ENCODE data around the gene PRRT1. TPM values are rescaled to one million over a fixed set of nuclear protein-coding genes. Genes with fewer than 3 reads are reported as not detected.

The PRRT1 gene
- total RNA-seq, 4 donors from 2014 or later, result 1.2 to 4.8 (median 3.1) TPM

DNA sequence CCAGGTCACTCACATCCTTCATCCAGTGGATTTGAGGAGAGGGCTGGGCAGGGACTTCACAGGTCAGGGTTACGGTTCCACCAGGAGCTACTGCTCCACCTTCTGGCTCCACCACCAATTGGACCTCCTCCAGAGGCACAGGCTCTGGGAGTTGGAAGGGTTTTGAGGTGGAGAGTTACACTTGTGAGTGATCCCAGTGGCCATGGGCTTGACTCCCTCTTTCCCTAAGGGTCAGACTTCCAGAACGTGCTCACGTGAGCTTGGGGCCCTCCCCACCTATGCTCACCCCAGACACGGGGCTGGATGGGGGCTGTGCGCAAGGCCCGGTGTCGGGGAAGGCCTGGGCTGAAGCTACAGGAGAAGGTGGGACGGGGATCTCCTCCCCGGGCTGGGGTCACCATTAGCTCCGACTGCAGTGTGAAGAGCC is 30.8 kb upstream of the PRRT1 start:
- 69% methylated on average over 3 of the region's 10 CpGs; no CpG with 5 or more reads in 1 of the 2 donors for WGBS, 2 donors (ENCODE audit: low coverage in 1 of 2)
- ATAC-seq, result no peak
- Histone ChIP-seq H3K4me1 (peaks cover 0 to 80% (median 43%) of the 10 kb centered on the region in 3 donors), H3K9me3 (no peaks in the 10 kb centered on the region), H3K27ac (peak overlapping the region in 3 of 4 donors; percentile 64 to 99 (median 97)), H3K27me3 (no peaks in the 10 kb centered on the region), H3K4me3 (no peak overlapping the region), H3K36me3 (peaks cover 0 to 64% of the 10 kb centered on the region in 2 donors)
- TF ChIP-seq POLR2AphosphoS5 (IDR thresholded peaks at IDR 0.05) (no peak), POLR2A (IDR thresholded peaks at IDR 0.05) (no peak), EP300 (IDR thresholded peaks at IDR 0.05) (no peak)
- TF ChIP-seq, protein P1, sequence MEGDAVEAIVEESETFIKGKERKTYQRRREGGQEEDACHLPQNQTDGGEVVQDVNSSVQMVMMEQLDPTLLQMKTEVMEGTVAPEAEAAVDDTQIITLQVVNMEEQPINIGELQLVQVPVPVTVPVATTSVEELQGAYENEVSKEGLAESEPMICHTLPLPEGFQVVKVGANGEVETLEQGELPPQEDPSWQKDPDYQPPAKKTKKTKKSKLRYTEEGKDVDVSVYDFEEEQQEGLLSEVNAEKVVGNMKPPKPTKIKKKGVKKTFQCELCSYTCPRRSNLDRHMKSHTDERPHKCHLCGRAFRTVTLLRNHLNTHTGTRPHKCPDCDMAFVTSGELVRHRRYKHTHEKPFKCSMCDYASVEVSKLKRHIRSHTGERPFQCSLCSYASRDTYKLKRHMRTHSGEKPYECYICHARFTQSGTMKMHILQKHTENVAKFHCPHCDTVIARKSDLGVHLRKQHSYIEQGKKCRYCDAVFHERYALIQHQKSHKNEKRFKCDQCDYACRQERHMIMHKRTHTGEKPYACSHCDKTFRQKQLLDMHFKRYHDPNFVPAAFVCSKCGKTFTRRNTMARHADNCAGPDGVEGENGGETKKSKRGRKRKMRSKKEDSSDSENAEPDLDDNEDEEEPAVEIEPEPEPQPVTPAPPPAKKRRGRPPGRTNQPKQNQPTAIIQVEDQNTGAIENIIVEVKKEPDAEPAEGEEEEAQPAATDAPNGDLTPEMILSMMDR (IDR thresholded peaks at IDR 0.05), result no peak

- Histone ChIP-seq H3K27ac (peak overlapping the region in 3 of 4 donors; percentile 64 to 99 (median 97)), H3K36me3 (peaks cover 0 to 58% of the 10 kb centered on the region in 2 donors), H3K9me3 (no peaks in the 10 kb centered on the region), H3K4me1 (peaks cover 0 to 78% (median 37%) of the 10 kb centered on the region in 3 donors), H3K4me3 (no peak overlapping the region), H3K27me3 (no peaks in the 10 kb centered on the region)
- no peak for ATAC-seq
- TF ChIP-seq POLR2A (IDR thresholded peaks at IDR 0.05), result no peak
- TF ChIP-seq POLR2AphosphoS5 (IDR thresholded peaks at IDR 0.05), result no peak
- TF ChIP-seq, protein P1 (IDR thresholded peaks at IDR 0.05), result no peak
- no peak for TF ChIP-seq EP300 (IDR thresholded peaks at IDR 0.05)
- WGBS, 2 donors (ENCODE audit: low coverage in 1 of 2), result 79% methylated on average over 7 of the region's 10 CpGs; no CpG with 5 or more reads in 1 of the 2 donors
Observed at GRCh38 chr6:32181915-32182529, 30.3 kb upstream of the PRRT1 start.

DNA sequence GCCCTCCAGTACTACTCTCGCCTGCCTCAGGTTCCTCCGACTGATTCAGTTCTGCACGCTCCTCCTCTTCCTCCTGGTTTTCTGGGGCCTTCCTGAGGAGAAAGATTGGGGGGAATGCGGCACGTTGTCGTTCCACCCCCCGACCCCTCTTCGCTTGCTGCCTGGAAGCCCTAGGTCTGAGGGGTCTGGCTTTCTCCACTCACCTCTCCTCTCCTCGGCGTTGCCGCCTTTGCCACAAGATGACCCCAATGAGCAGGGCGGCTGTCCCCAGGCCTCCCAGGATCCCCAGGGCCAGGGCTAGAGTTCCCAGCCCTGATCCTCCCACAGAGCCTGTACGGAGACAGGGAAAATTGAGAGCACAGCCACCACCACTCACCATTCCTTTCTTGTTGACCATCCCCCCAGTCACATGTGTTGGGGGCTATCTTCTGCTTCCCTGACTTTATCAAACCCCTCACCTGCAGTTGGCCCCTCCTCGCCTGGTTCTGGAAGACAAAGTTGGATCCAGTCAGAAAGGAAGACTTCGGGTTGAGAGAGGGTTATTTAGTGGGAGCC is 29.5 kb upstream of the PRRT1 start:
- Histone ChIP-seq H3K4me1 (peaks cover 0 to 78% (median 36%) of the 10 kb centered on the region in 3 donors), H3K4me3 (no peak overlapping the region), H3K9me3 (no peaks in the 10 kb centered on the region), H3K36me3 (peaks cover 0 to 50% of the 10 kb centered on the region in 2 donors), H3K27me3 (no peaks in the 10 kb centered on the region), H3K27ac (peak overlapping the region in 2 of 4 donors; percentile 97 to 99)
- ATAC-seq, result no peak
- TF ChIP-seq EP300 (IDR thresholded peaks at IDR 0.05), result no peak
- TF ChIP-seq POLR2A (IDR thresholded peaks at IDR 0.05), result no peak
- no peak for TF ChIP-seq POLR2AphosphoS5 (IDR thresholded peaks at IDR 0.05)
- TF ChIP-seq, protein P1 (IDR thresholded peaks at IDR 0.05), result no peak
- WGBS, 2 donors (ENCODE audit: low coverage in 1 of 2), result 85 to 87% methylated on average over 9 of the region's 15 CpGs

DNA sequence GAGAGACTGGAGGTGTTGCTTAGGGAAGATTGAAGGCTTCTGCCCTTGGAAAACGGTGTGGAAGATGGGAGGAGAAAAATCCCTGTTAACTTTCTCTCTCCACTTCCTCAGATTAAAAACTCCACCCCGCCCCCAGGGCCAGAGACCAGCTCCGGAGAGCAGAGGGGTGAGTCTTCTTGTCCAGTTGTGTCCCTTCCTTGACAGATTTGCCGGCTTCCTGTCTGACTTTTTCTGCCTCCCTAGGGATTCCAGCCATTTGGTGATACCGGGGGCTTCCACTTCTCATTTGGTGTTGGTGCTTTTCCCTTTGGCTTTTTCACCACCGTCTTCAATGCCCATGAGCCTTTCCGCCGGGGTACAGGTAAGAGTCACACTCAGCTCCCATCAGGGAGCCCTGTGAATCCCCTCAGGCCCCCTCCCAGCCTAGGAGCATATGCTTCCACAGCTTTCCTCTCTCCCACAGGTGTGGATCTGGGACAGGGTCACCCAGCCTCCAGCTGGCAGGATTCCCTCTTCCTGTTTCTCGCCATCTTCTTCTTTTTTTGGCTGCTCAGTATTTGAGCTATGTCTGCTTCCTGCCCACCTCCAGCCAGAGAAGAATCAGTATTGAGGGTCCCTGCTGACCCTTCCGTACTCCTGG is 28.1 kb upstream of the PRRT1 start:
- Histone ChIP-seq H3K4me3 (peak overlapping the region in 1 of 2 donors; percentile 62), H3K27ac (peak overlapping the region in 3 of 4 donors; percentile 90 to 98 (median 97)), H3K4me1 (peaks cover 0 to 75% (median 37%) of the 10 kb centered on the region in 3 donors), H3K9me3 (no peaks in the 10 kb centered on the region), H3K27me3 (no peaks in the 10 kb centered on the region), H3K36me3 (peaks cover 0 to 47% of the 10 kb centered on the region in 2 donors)
- no peak for TF ChIP-seq POLR2AphosphoS5 (IDR thresholded peaks at IDR 0.05)
- no peak for TF ChIP-seq EP300 (IDR thresholded peaks at IDR 0.05)
- no peak for TF ChIP-seq POLR2A (IDR thresholded peaks at IDR 0.05)
- TF ChIP-seq, protein P1 (IDR thresholded peaks at IDR 0.05), result no peak
- 67% methylated on average over 5 to 8 of the region's 10 CpGs for WGBS, 2 donors (ENCODE audit: low coverage in 1 of 2)
- ATAC-seq, result no peak
